ENCODE results near the gene CCDC194. TPM values are rescaled to one million over a fixed set of nuclear protein-coding genes. Genes with fewer than 3 reads are reported as not detected.

The CCDC194 gene
- total RNA-seq, 2 donors from 2014 or later: not detected

DNA sequence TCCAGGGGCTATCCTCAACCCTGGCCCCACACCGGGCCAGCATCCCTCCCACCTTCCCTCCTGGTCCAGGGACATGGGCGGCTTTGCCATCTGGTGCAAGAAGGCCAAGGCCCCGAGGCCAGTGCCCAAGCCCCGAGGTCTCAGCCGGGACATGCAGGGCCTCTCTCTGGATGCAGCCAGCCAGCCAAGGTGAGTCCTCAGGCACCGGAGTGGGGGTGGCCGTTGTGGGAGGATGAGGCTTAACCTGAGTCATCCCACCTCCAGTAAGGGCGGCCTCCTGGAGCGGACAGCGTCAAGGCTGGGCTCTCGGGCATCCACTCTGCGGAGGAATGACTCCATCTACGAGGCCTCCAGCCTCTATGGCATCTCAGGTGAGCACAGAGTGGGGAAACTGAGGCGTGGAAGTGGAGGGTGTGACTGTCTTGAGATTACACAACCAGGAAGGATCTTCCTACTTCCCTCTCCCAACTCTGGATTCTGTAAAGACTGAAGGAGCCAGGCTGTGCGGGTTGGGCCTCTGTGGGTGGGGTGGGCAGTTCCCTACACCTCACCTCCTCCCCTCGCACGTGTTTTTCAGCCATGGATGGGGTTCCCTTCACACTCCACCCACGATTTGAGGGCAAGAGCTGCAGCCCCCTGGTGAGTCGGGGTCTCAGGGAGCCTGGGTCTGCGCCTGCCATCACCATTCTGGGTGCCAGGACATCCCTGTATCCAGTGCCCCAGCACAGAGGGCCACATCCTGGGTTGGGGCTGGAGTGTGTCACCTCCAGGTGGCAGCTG, 29.6 kb upstream of the CCDC194 start:
- no peak overlapping the region for H3K4me3 ChIP-seq
- no peaks in the 10 kb centered on the region for H3K27me3 ChIP-seq
- H3K27ac ChIP-seq: no peak overlapping the region
- no peaks in the 10 kb centered on the region for H3K9me3 ChIP-seq
- WGBS, 2 donors: 93 to 95% methylated on average over 16 to 20 of the region's 20 CpGs
- no peak for DNase-seq
- intact Hi-C loops (cut with DNase I): no loop called here
- no peak for ATAC-seq
- TF ChIP-seq, protein P1, sequence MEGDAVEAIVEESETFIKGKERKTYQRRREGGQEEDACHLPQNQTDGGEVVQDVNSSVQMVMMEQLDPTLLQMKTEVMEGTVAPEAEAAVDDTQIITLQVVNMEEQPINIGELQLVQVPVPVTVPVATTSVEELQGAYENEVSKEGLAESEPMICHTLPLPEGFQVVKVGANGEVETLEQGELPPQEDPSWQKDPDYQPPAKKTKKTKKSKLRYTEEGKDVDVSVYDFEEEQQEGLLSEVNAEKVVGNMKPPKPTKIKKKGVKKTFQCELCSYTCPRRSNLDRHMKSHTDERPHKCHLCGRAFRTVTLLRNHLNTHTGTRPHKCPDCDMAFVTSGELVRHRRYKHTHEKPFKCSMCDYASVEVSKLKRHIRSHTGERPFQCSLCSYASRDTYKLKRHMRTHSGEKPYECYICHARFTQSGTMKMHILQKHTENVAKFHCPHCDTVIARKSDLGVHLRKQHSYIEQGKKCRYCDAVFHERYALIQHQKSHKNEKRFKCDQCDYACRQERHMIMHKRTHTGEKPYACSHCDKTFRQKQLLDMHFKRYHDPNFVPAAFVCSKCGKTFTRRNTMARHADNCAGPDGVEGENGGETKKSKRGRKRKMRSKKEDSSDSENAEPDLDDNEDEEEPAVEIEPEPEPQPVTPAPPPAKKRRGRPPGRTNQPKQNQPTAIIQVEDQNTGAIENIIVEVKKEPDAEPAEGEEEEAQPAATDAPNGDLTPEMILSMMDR (IDR thresholded peaks at IDR 0.05): no peak
- no peak for TF ChIP-seq POLR2A (IDR thresholded peaks at IDR 0.05)
- H3K36me3 ChIP-seq (replicated peaks in 1 of 2; ENCODE audit: insufficient read depth in 1 of 2, low read depth in 2 of 2): no peaks in the 10 kb centered on the region
- H3K4me1 ChIP-seq: peaks cover 14% of the 10 kb centered on the region

DNA sequence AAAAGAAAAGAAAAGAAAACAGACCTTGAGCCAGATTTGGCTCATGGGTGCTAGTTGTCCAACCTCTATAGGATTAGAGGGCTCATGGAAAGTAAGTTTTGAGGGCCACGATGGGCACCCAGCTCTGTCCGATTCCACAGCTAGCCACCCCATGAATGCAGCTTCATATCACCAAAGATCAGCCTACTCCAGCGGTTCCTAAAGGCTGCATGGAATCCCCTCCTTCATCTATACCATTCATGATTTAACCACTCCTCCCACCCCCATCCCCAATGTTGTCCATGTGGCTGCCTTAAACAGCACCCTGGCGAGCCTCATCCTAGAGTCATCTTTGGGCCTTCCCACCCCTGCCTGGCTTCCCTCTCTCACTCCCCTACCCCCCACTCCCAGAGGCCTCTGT, 27.9 kb upstream of the CCDC194 start:
- intact Hi-C loops (cut with DNase I): no loop called here
- no peak overlapping the region for H3K27ac ChIP-seq
- no peak for ATAC-seq
- DNase-seq: no peak
- H3K36me3 ChIP-seq (replicated peaks in 1 of 2; ENCODE audit: insufficient read depth in 1 of 2, low read depth in 2 of 2): no peaks in the 10 kb centered on the region
- no peaks in the 10 kb centered on the region for H3K9me3 ChIP-seq
- no peak overlapping the region for H3K4me3 ChIP-seq
- peaks cover 14% of the 10 kb centered on the region for H3K4me1 ChIP-seq
- H3K27me3 ChIP-seq: no peaks in the 10 kb centered on the region
- WGBS, 2 donors: 93 to 100% methylated on average over 4 of the region's 4 CpGs
- no peak for TF ChIP-seq POLR2A (IDR thresholded peaks at IDR 0.05)
- TF ChIP-seq, protein P1 (IDR thresholded peaks at IDR 0.05): no peak

DNA sequence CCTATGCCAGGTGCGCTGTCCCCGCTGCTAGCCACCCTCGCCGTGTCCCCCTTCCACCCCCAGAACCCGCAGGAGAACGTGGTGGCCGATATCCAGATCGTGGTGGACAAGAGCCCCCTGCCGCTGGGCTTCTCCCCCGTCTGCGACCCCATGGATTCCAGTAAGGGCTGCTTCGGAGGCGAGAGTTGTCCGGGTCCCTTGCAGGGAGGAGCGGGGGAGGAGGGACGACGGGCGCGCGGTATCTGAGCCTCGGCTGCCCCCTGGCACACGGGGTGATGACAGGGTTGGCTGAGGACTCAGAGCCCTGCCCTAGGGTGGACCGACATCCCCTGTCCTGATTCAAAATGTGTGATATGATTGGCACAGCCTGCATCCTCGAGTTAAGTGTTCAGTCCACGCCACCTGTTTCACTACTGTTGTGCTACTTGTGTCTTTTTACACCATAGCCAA, 26.5 kb upstream of the CCDC194 start:
- peaks cover 14% of the 10 kb centered on the region for H3K4me1 ChIP-seq
- ATAC-seq: no peak
- H3K36me3 ChIP-seq (replicated peaks in 1 of 2; ENCODE audit: insufficient read depth in 1 of 2, low read depth in 2 of 2): no peaks in the 10 kb centered on the region
- intact Hi-C loops (cut with DNase I): no loop called here
- 7 to 22% methylated on average over 8 to 24 of the region's 25 CpGs for WGBS, 2 donors
- H3K9me3 ChIP-seq: no peaks in the 10 kb centered on the region
- DNase-seq: peak; percentile 21 to 31 (median 24)
- peak overlapping the region in 1 of 4 donors; percentile 30 for H3K27ac ChIP-seq
- H3K27me3 ChIP-seq: no peaks in the 10 kb centered on the region
- TF ChIP-seq POLR2A (IDR thresholded peaks at IDR 0.05): no peak
- TF ChIP-seq, protein P1 (IDR thresholded peaks at IDR 0.05): no peak
- peak overlapping the region; percentile 64 to 96 for H3K4me3 ChIP-seq

DNA sequence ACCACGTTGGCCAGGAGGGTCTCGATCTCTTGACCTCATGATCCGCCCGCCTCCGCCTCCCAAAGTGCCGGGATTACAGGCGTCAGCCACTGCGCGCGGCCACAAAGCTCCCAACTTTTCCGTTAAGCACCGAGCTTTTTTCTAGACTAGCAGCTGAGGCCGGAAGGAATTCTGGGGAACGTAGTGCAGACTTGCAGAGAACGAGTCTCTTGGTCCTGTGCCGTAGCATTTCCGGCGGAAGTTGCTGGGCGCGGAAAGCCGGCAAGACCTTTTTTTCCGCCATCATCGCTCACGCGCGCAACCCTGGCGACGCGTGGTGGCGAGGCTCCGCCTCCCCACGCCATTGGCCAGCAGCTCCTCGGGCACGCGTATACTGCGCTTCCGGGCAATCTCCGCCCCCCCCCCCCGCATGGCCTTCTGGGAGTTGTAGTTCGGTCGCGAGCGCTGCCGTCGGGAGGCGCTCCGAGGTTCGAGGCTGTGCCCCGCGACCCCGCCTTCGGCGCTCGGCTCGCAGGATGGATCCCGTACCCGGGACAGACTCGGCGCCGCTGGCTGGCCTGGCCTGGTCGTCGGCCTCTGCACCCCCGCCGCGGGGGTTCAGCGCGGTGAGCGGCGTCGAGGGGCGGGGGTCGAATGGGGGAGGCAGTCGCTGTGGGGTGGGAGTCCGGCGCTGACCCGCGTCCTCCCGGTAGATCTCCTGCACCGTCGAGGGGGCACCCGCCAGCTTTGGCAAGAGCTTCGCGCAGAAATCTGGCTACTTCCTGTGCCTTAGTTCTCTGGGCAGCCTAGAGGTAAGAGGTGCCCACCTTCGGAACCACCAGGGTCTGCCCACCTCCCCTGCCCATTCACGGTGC, 25.9 kb upstream of the CCDC194 start, which contains the start of gene MVB12A:
Gene MVB12A (plus strand): TSS at position 427 of the 854 bp plus-strand sequence. CDS start 89 bp downstream, at position 516.
- Histone ChIP-seq H3K27ac (peak within 1 kb of the TSS; percentile 50 to 79 (median 65)), H3K27me3 (no peaks in the 10 kb centered on the region), H3K9me3 (no peaks in the 10 kb centered on the region), H3K4me1 (peaks cover 14% of the 10 kb centered on the region), H3K4me3 (peak within 1 kb of the TSS; percentile 64 to 96), H3K36me3 (replicated peaks in 1 of 2; ENCODE audit: insufficient read depth in 1 of 2, low read depth in 2 of 2) (no peaks in the 10 kb centered on the region)
- intact Hi-C loops (cut with DNase I): no loop called here
- ATAC-seq (peak; percentile 99), DNase-seq (peak; percentile 97 to 98 (median 98))
- peak in 2 of 3 donors; percentile 39 to 40 for TF ChIP-seq POLR2A (IDR thresholded peaks at IDR 0.05)
- TF ChIP-seq, protein P1 (IDR thresholded peaks at IDR 0.05): no peak
- 1 to 4% methylated on average over 20 to 69 of the region's 85 CpGs for WGBS, 2 donors
